SK-N-SH treated with all-trans-retinoic acid at 6 μM for 48 hours (cell line): ENCODE data around the gene TRMT11.

Experiments used
- ATAC-seq: fragments of 200-7000 bp; cut with Tn5 transposase; 3 replicates; pipeline ENCODE4 v1.9.1; 2020; ENCODE audit warnings: mild to moderate bottlenecking, moderate library complexity
- ARNTL ChIP-seq: fragments of 450-650 bp; formaldehyde crosslinking; IDR thresholded peaks from 2 replicates; pipeline ENCODE4 v1.5.0; 2020; ENCODE audit warnings: low read depth, mild to moderate bottlenecking, moderate library complexity, borderline replicate concordance
- CREB5 ChIP-seq: fragments of 250-450 bp; sonication (Bioruptor Pico); IDR thresholded peaks from 2 replicates; pipeline ENCODE4 v1.5.1; 2020; ENCODE audit warnings: low read depth, mild to moderate bottlenecking, moderate library complexity
- CSDC2 ChIP-seq: fragments of 250-450 bp; sonication (Bioruptor Pico); IDR thresholded peaks from 2 replicates; pipeline ENCODE4 v1.5.0; 2020; ENCODE audit warnings: mild to moderate bottlenecking, moderate library complexity
- CSRNP3 ChIP-seq: fragments of 250-450 bp; sonication (Bioruptor Pico); IDR thresholded peaks from 2 replicates; pipeline ENCODE4 v1.5.1; 2021; ENCODE audit warnings: mild to moderate bottlenecking, moderate library complexity
- ESRRG ChIP-seq: fragments of 250-450 bp; sonication (Bioruptor Pico); IDR thresholded peaks from 2 replicates; pipeline ENCODE4 v1.6.1; 2021; ENCODE audit warnings: mild to moderate bottlenecking
- GLIS3 ChIP-seq: fragments of 250-450 bp; sonication (Bioruptor Pico); IDR thresholded peaks from 2 replicates; pipeline ENCODE4 v1.5.0; 2020; ENCODE audit warnings: mild to moderate bottlenecking, moderate library complexity
- ISL1 ChIP-seq: fragments of 250-450 bp; sonication (Bioruptor Pico); IDR thresholded peaks from 2 replicates; pipeline ENCODE4 v2.1.2; 2022; ENCODE audit warnings: mild to moderate bottlenecking, moderate library complexity
- PATZ1 ChIP-seq: fragments of 250-450 bp; sonication (Bioruptor Pico); IDR thresholded peaks from 2 replicates; pipeline ENCODE4 v1.8.0; 2020; ENCODE audit warnings: mild to moderate bottlenecking, moderate library complexity, borderline replicate concordance
- POU6F1 ChIP-seq: fragments of 250-450 bp; sonication (Bioruptor Pico); IDR thresholded peaks from 2 replicates; pipeline ENCODE4 v1.8.0; 2021; ENCODE audit warnings: low read depth, mild to moderate bottlenecking, moderate library complexity, borderline replicate concordance
- PPARA ChIP-seq: fragments of 250-450 bp; sonication (Bioruptor Pico); IDR thresholded peaks from 2 replicates; pipeline ENCODE4 v1.5.0; 2020; ENCODE audit warnings: mild to moderate bottlenecking, borderline replicate concordance
- RARB ChIP-seq: fragments of 250-450 bp; sonication (Bioruptor Pico); IDR thresholded peaks from 2 replicates; pipeline ENCODE4 v1.8.0; 2021; ENCODE audit warnings: mild to moderate bottlenecking, moderate library complexity
- SNAI2 ChIP-seq: fragments of 250-450 bp; sonication (Bioruptor Pico); IDR thresholded peaks from 2 replicates; pipeline ENCODE4 v1.5.0; 2020; ENCODE audit warnings: mild to moderate bottlenecking, moderate library complexity
- TCF4 ChIP-seq: fragments of 250-450 bp; sonication (Bioruptor Pico); IDR thresholded peaks from 2 replicates; pipeline ENCODE4 v1.8.0; 2021; ENCODE audit warnings: mild to moderate bottlenecking, moderate library complexity, borderline replicate concordance
- TOX ChIP-seq: fragments of 250-450 bp; sonication (Bioruptor Pico); IDR thresholded peaks from 2 replicates; pipeline ENCODE4 v1.8.0; 2021; ENCODE audit warnings: mild to moderate bottlenecking, moderate library complexity, borderline replicate concordance
- ZFP30 ChIP-seq: fragments of 450-650 bp; formaldehyde crosslinking; IDR thresholded peaks from 2 replicates; pipeline ENCODE4 v1.5.0; 2022; ENCODE audit warnings: mild to moderate bottlenecking, moderate library complexity
- ZNF565 ChIP-seq: fragments of 450-650 bp; formaldehyde crosslinking; conservative IDR thresholded peaks from 2 replicates; pipeline ENCODE4 v1.5.0; 2020; ENCODE audit warnings: low read depth, mild to moderate bottlenecking, moderate library complexity
- ZNF70 ChIP-seq: fragments of 450-650 bp; formaldehyde crosslinking; IDR thresholded peaks from 2 replicates; pipeline ENCODE4 v1.5.0; 2020; ENCODE audit warnings: mild to moderate bottlenecking, moderate library complexity
- ZNF8 ChIP-seq: fragments of 450-650 bp; formaldehyde crosslinking; IDR thresholded peaks from 2 replicates; pipeline ENCODE4 v1.5.0; 2020; ENCODE audit warnings: mild to moderate bottlenecking, moderate library complexity

TRMT11 gene

GRCh38 chr6:126034656-126035055 lies 48.3 kb downstream of the TRMT11 start:
- ATAC-seq = no peak
- no peak for TF ChIP-seq ISL1 (CRISPR knock-in tag)

GRCh38 chr6:126035764-126036163 lies 49.4 kb downstream of the TRMT11 start:
- TF ChIP-seq CSDC2 = no peak
- TF ChIP-seq POU6F1 (CRISPR knock-in tag) = no peak
- no peak for TF ChIP-seq CSRNP3 (CRISPR knock-in tag)
- no peak for TF ChIP-seq TOX (CRISPR knock-in tag)
- TF ChIP-seq GLIS3 (CRISPR knock-in tag) = no peak
- TF ChIP-seq ARNTL (CRISPR knock-in tag) = no peak
- no peak for TF ChIP-seq SNAI2
- no peak for TF ChIP-seq CREB5
- TF ChIP-seq ZNF70 (CRISPR knock-in tag) = no peak
- no peak for TF ChIP-seq ZFP30
- TF ChIP-seq, all 23 proteins: peak for 0
- no peak for ATAC-seq

- no peak for ATAC-seq
Observed at GRCh38 chr6:126038234-126038633, 51.9 kb downstream of the TRMT11 start.

GRCh38 chr6:126039284-126039683 lies 52.9 kb downstream of the TRMT11 start:
- peak; percentile 63 for ATAC-seq
- TF ChIP-seq TCF4 (CRISPR knock-in tag) = no peak
- TF ChIP-seq ISL1 (CRISPR knock-in tag) = peak; percentile 32
- no peak for TF ChIP-seq ZFP30

More at GRCh38 chr6:126038234-126038633, 51.9 kb downstream of the TRMT11 start:
- TF ChIP-seq CSDC2 (no peak), POU6F1 (CRISPR knock-in tag) (no peak), CREB5 (no peak), ARNTL (CRISPR knock-in tag) (no peak), RARB (no peak), TCF4 (CRISPR knock-in tag) (no peak), ZFP30 (no peak), ESRRG (CRISPR knock-in tag) (no peak)
- TF ChIP-seq, all 23 proteins: peak for 0

- no peak for ATAC-seq
- TF ChIP-seq CSDC2 (no peak), ZNF565 (no peak), POU6F1 (CRISPR knock-in tag) (no peak), TOX (CRISPR knock-in tag) (no peak), PATZ1 (CRISPR knock-in tag) (no peak), ZNF8 (CRISPR knock-in tag) (no peak), PPARA (CRISPR knock-in tag) (no peak), RARB (no peak)
Observed at GRCh38 chr6:126040394-126040793, 54.1 kb downstream of the TRMT11 start.
